Caco-2 (cell line): ENCODE data around the gene SLC46A1. TPM values are rescaled to one million over a fixed set of nuclear protein-coding genes. Genes with fewer than 3 reads are reported as not detected.

ENCODE experiments used
- BruUV-seq: library from RNA; stranded (reverse); fragments of 400-500 nt; replicated peaks from 2 replicates; lab custom pipeline; 2021; lab: Mats Ljungman, UMichigan
- CTCF ChIA-PET: fragments of 300-600 bp; sonication (Branson Sonifier 250); formaldehyde crosslinking; loops from one replicate; lab custom pipeline; 2022; ENCODE audit warnings: antibody characterized with exemption; lab: Charles Lee
- POLR2A ChIA-PET: fragments of 300-600 bp; sonication (Branson Sonifier 250); formaldehyde crosslinking; loops from one replicate; lab custom pipeline; 2022; ENCODE audit warnings: antibody characterized with exemption; lab: Charles Lee
- DNase-seq, 2 experiments: peaks; one replicate each; pipeline versions ENCODE4 v3.0.0 to v3.0.0-alpha.2; 2020 to 2022
- H3K27me3 ChIP-seq: replicated peaks from 2 replicates; pipeline ENCODE4 v1.6.0; 2011; ENCODE audit warnings: low read length; ENCODE audit not compliant: control insufficient read depth, insufficient read depth
- H3K36me3 ChIP-seq: 2 replicates; pipeline ENCODE4 v1.5.1; 2011; ENCODE audit warnings: low read length; ENCODE audit not compliant: control insufficient read depth, insufficient read depth
- H3K4me1 ChIP-seq: fragments of 250-450 bp; sonication (Bioruptor Pico); 2 replicates; pipeline ENCODE4 v1.5.1; 2020; ENCODE audit warnings: mild to moderate bottlenecking
- H3K4me3 ChIP-seq: 2 replicates; pipeline ENCODE4 v1.5.1; 2011; ENCODE audit warnings: low read depth, mild to moderate bottlenecking, control low read depth, low read length
- H3K9me3 ChIP-seq: fragments of 250-450 bp; sonication (Bioruptor Pico); 2 replicates; pipeline ENCODE4 v1.5.1; 2020; ENCODE audit warnings: mild to moderate bottlenecking, moderate library complexity
- H3K27ac Mint-ChIP-seq: one replicate; pipeline ENCODE4 v1.8.0; 2022; ENCODE audit warnings: mixed read lengths; ENCODE audit not compliant: unreplicated experiment
- H3K27me3 Mint-ChIP-seq: one replicate; pipeline ENCODE4 v1.8.0; 2022; ENCODE audit warnings: mixed read lengths; ENCODE audit not compliant: insufficient read depth, unreplicated experiment
- H3K36me3 Mint-ChIP-seq: one replicate; pipeline ENCODE4 v1.8.0; 2022; ENCODE audit warnings: mild to moderate bottlenecking, mixed read lengths; ENCODE audit not compliant: insufficient read depth, unreplicated experiment
- H3K4me1 Mint-ChIP-seq: one replicate; pipeline ENCODE4 v1.8.0; 2022; ENCODE audit warnings: low read depth, mixed read lengths; ENCODE audit not compliant: unreplicated experiment
- H3K4me3 Mint-ChIP-seq: one replicate; pipeline ENCODE4 v1.8.0; 2022; ENCODE audit warnings: mild to moderate bottlenecking, moderate library complexity, mixed read lengths; ENCODE audit not compliant: unreplicated experiment
- H3K9me3 Mint-ChIP-seq: one replicate; pipeline ENCODE4 v1.8.0; 2022; ENCODE audit warnings: mixed read lengths; ENCODE audit not compliant: unreplicated experiment
- CTCF ChIP-seq, 2 experiments: fragments of 200-600 bp in 1 of 2; IDR thresholded peaks; 1 replicate in 1 of 2; 2 replicates in 1 of 2; pipeline versions ENCODE4 v1.5.1 to v1.8.0; 2011 to 2022; ENCODE audit warnings: antibody characterized with exemption in 1 of 2, control low read depth in 1 of 2, inconsistent platforms in 1 of 2, low read depth in 1 of 2, low read length in 1 of 2, mild to moderate bottlenecking in 1 of 2, moderate library complexity in 1 of 2; ENCODE audit not compliant: insufficient read depth in 1 of 2, severe bottlenecking in 1 of 2, unreplicated experiment in 1 of 2
- intact Hi-C: fragments of 100-400 bp; cut with micrococcal nuclease; formaldehyde crosslinking; loops from one replicate; pipeline ENCODE4 v1.10.0; 2022; ENCODE audit not compliant: unreplicated experiment
- total RNA-seq: library from RNA; stranded (reverse); gene quantifications from 2 replicates; pipeline ENCODE4 v1.2.3, GENCODE V29; 2022

The SLC46A1 gene
- total RNA-seq, 1 experiment from 2014 or later = 114 TPM

- Histone ChIP-seq H3K4me3 (no peak overlapping the region), H3K36me3 (no peaks in the 10 kb centered on the region), H3K4me1 (no peaks in the 10 kb centered on the region), H3K9me3 (no peaks in the 10 kb centered on the region), H3K27me3 (no peaks in the 10 kb centered on the region)
- Mint-ChIP-seq H3K27ac (no peak overlapping the region), H3K9me3 (no peaks in the 10 kb centered on the region), H3K36me3 (no peaks in the 10 kb centered on the region), H3K4me1 (no peaks in the 10 kb centered on the region), H3K4me3 (no peak overlapping the region), H3K27me3 (no peaks in the 10 kb centered on the region)
- ChIA-PET POLR2A (no interaction called here), CTCF (interaction anchor here (0.6 to 1.1 kb wide), 2 partner anchors 9 to 70 kb away, joined by 3 to 6 read pairs; no protein-coding TSS in a partner anchor)
- TF ChIP-seq CTCF (IDR thresholded peaks at IDR 0.05; ENCODE audit: insufficient read depth in 1 of 2, low read depth in 1 of 2, low read length in 1 of 2, severe bottlenecking in 1 of 2, unreplicated experiment in 1 of 2) = peak; percentile 67 to 74
- intact Hi-C loops = no loop called here
- peak; percentile 69 to 74 for DNase-seq
- BruUV-seq = no TSS peak
Measured at GRCh38 chr17:28426081-28426519, 20.1 kb upstream of the SLC46A1 start.

GRCh38 chr17:28425206-28425605 lies 19.2 kb upstream of the SLC46A1 start:
- intact Hi-C loops = no loop called here
- H3K27me3 ChIP-seq = no peaks in the 10 kb centered on the region
- no peaks in the 10 kb centered on the region for H3K36me3 ChIP-seq
- peak in 1 of 2 experiments; percentile 32 for DNase-seq
- H3K4me3 Mint-ChIP-seq = no peak overlapping the region
- no peak for TF ChIP-seq CTCF (IDR thresholded peaks at IDR 0.05; ENCODE audit: insufficient read depth in 1 of 2, low read depth in 1 of 2, low read length in 1 of 2, severe bottlenecking in 1 of 2, unreplicated experiment in 1 of 2)
- no peaks in the 10 kb centered on the region for H3K4me1 ChIP-seq
- ChIA-PET POLR2A (interaction anchor here (0.6 kb wide), 2 partner anchors 68 to 147 kb away, joined by 3 read pairs; partner anchors contain the start of gene POLDIP2), CTCF (no interaction called here)
- H3K4me1 Mint-ChIP-seq = no peaks in the 10 kb centered on the region
- H3K4me3 ChIP-seq = no peak overlapping the region
- no peaks in the 10 kb centered on the region for H3K27me3 Mint-ChIP-seq
- no peak overlapping the region for H3K27ac Mint-ChIP-seq
- no peaks in the 10 kb centered on the region for H3K9me3 ChIP-seq
- H3K36me3 Mint-ChIP-seq = no peaks in the 10 kb centered on the region
- H3K9me3 Mint-ChIP-seq = no peaks in the 10 kb centered on the region
- BruUV-seq = no TSS peak

GRCh38 chr17:28421787-28422305 lies 15.8 kb upstream of the SLC46A1 start:
- ChIA-PET CTCF (no interaction called here), POLR2A (no interaction called here)
- H3K4me1 ChIP-seq = peaks cover 3% of the 10 kb centered on the region
- no TSS peak for BruUV-seq
- Mint-ChIP-seq H3K36me3 (no peaks in the 10 kb centered on the region), H3K27ac (no peak overlapping the region), H3K4me3 (no peak overlapping the region), H3K4me1 (peaks cover 3% of the 10 kb centered on the region), H3K9me3 (no peaks in the 10 kb centered on the region), H3K27me3 (no peaks in the 10 kb centered on the region)
- no peak for DNase-seq
- no peaks in the 10 kb centered on the region for H3K36me3 ChIP-seq
- H3K27me3 ChIP-seq = no peaks in the 10 kb centered on the region
- intact Hi-C loops = no loop called here
- TF ChIP-seq CTCF (IDR thresholded peaks at IDR 0.05; ENCODE audit: insufficient read depth in 1 of 2, low read depth in 1 of 2, low read length in 1 of 2, severe bottlenecking in 1 of 2, unreplicated experiment in 1 of 2) = no peak
- no peak overlapping the region for H3K4me3 ChIP-seq
- H3K9me3 ChIP-seq = no peaks in the 10 kb centered on the region
